ENCODE data around the gene TENM3. TPM values are rescaled to one million over a fixed set of nuclear protein-coding genes. Genes with fewer than 3 reads are reported as not detected.

The TENM3 gene
- total and polyA plus RNA-seq, 10 of the 15 experiments (the other 5 are each of a cell fraction or from before 2014, with no cell fraction given), result 0.01 to 1.7 (median 0.08) TPM; not detected in 2

- TF ChIP-seq, protein P1, sequence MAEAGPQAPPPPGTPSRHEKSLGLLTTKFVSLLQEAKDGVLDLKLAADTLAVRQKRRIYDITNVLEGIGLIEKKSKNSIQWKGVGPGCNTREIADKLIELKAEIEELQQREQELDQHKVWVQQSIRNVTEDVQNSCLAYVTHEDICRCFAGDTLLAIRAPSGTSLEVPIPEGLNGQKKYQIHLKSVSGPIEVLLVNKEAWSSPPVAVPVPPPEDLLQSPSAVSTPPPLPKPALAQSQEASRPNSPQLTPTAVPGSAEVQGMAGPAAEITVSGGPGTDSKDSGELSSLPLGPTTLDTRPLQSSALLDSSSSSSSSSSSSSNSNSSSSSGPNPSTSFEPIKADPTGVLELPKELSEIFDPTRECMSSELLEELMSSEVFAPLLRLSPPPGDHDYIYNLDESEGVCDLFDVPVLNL (IDR thresholded peaks at IDR 0.05; ENCODE audit: low read depth, low read length), result no peak
- TF ChIP-seq USF1 (IDR thresholded peaks at IDR 0.05; ENCODE audit: borderline replicate concordance, extremely low read length, insufficient read depth, low read depth, low read length) (no peak), GATAD2B (conservative IDR thresholded peaks at IDR 0.05; ENCODE audit: low read depth) (no peak), MEF2A (IDR thresholded peaks at IDR 0.05; ENCODE audit: insufficient read depth, low read depth, low read length) (no peak), TCF3 (IDR thresholded peaks at IDR 0.05; ENCODE audit: borderline replicate concordance, insufficient read depth, low read depth, low read length) (no peak)
Observed at GRCh38 chr4:182435401-182435800, 192.2 kb downstream of the TENM3 start (continued).

DNA sequence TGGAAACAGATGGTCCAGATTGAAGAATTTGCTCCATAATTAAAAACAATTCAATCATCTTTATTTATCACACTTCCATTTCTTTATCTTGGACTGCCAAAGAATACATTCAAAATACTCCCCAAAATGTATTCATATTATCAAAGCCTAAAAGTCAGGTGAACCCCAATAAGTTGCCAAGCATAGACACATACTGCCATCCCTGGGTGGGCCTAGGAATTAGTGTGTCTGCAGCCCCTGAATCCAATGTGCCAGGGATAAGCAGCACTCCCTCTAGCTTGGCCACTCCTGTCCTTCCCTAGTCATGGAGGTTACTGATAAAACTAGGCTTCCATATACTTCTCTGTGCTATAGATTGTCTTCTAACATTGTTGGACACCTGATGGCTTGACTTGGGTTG is 199.9 kb downstream of the TENM3 start:
- H3K27me3 ChIP-seq (replicated peaks in 1 of 2; ENCODE audit: control insufficient read depth in 2 of 2, insufficient read depth in 2 of 2, low read length in 1 of 2), result no peaks in the 10 kb centered on the region
- DNase-seq (ENCODE audit: low read depth, low spot score), result no peak
- H4K20me1 ChIP-seq (ENCODE audit: control insufficient read depth, insufficient read depth), result no peaks in the 10 kb centered on the region
- no peak for ATAC-seq
- no peak overlapping the region for H3K27ac ChIP-seq (ENCODE audit: control insufficient read depth, insufficient read depth)
- H3K36me3 ChIP-seq (ENCODE audit: control insufficient read depth in 2 of 2, insufficient read depth in 2 of 2, low read length in 1 of 2), result no peaks in the 10 kb centered on the region
- no peak overlapping the region for H2AFZ ChIP-seq (ENCODE audit: control insufficient read depth, low read depth, low read length)
- H3K4me2 ChIP-seq (ENCODE audit: control insufficient read depth, insufficient read depth), result no peak overlapping the region
- CTCF ChIA-PET, result interaction anchor here (0.7 kb wide), 1 partner anchor 8 kb away, joined by 3 read pairs; no protein-coding TSS in a partner anchor
- RAD21 ChIA-PET (ENCODE audit: unreplicated experiment), result no interaction called here
- POLR2A ChIA-PET, result no interaction called here
- SMC1A ChIA-PET (ENCODE audit: uncharacterized antibody, unreplicated experiment), result no interaction called here
- H3K9ac ChIP-seq (ENCODE audit: control insufficient read depth, insufficient read depth, low read length), result no peak overlapping the region
- intact Hi-C loops (cut with micrococcal nuclease; ENCODE audit: unreplicated experiment), result no loop called here
- H3K4me3 ChIP-seq, result no peak overlapping the region
- H3K4me1 ChIP-seq (ENCODE audit: control insufficient read depth, insufficient read depth, low read length), result no peaks in the 10 kb centered on the region
- H3K79me2 ChIP-seq (ENCODE audit: control insufficient read depth, insufficient read depth, low read length), result no peaks in the 10 kb centered on the region
- no peak for FAIRE-seq
- H3K9me3 ChIP-seq (replicated peaks; ENCODE audit: control insufficient read depth, insufficient read depth, low read length), result no peaks in the 10 kb centered on the region
- no TSS peak for BruUV-seq (replicated peaks)
- TF ChIP-seq TARDBP (IDR thresholded peaks at IDR 0.05; ENCODE audit: borderline replicate concordance) (no peak), RAD21 (IDR thresholded peaks at IDR 0.05; ENCODE audit: insufficient read depth, low read depth, low read length) (peak; percentile 22; the same call in 1 of the 2 replicates), ZNF592 (IDR thresholded peaks at IDR 0.05) (no peak), HCFC1 (IDR thresholded peaks at IDR 0.05; ENCODE audit: low read length) (no peak), ZSCAN29 (IDR thresholded peaks at IDR 0.05) (no peak), YY1 (IDR thresholded peaks at IDR 0.05; ENCODE audit: low read depth, low read length) (no peak)
- TF ChIP-seq, protein P2, sequence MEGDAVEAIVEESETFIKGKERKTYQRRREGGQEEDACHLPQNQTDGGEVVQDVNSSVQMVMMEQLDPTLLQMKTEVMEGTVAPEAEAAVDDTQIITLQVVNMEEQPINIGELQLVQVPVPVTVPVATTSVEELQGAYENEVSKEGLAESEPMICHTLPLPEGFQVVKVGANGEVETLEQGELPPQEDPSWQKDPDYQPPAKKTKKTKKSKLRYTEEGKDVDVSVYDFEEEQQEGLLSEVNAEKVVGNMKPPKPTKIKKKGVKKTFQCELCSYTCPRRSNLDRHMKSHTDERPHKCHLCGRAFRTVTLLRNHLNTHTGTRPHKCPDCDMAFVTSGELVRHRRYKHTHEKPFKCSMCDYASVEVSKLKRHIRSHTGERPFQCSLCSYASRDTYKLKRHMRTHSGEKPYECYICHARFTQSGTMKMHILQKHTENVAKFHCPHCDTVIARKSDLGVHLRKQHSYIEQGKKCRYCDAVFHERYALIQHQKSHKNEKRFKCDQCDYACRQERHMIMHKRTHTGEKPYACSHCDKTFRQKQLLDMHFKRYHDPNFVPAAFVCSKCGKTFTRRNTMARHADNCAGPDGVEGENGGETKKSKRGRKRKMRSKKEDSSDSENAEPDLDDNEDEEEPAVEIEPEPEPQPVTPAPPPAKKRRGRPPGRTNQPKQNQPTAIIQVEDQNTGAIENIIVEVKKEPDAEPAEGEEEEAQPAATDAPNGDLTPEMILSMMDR (IDR thresholded peaks at IDR 0.05 in 2 of 3, conservative IDR thresholded peaks at IDR 0.05 in 1 of 3; ENCODE audit: control insufficient read depth in 2 of 3, extremely low read depth in 1 of 3, insufficient read depth in 1 of 3, low read depth in 3 of 3, low read length in 3 of 3), result peak in 1 of 3 experiments; percentile 6; a peak in 1 of 6 replicates
- in situ Hi-C loops (cut with MboI), result no loop called here

Measured in GM12878 (cell line).